ENCODE results near the gene L2HGDH. TPM values are rescaled to one million over a fixed set of nuclear protein-coding genes. Genes with fewer than 3 reads are reported as not detected.

L2HGDH gene
- total RNA-seq, 1 donor from 2014 or later: 13.1 TPM

GRCh38 chr14:50308363-50308915 lies 3.6 kb downstream of the L2HGDH start:
- H3K36me3 Mint-ChIP-seq (ENCODE audit: insufficient read depth): peaks cover 6% of the 10 kb centered on the region
- H3K4me1 Mint-ChIP-seq (ENCODE audit: low read depth): peaks cover 14% of the 10 kb centered on the region
- TF ChIP-seq CTCF (IDR thresholded peaks at IDR 0.05; ENCODE audit: unreplicated experiment): no peak
- H3K9me3 Mint-ChIP-seq (ENCODE audit: low read depth): peaks cover under 1% of the 10 kb centered on the region
- no peak overlapping the region for H3K27ac Mint-ChIP-seq
- no peak for DNase-seq (ENCODE audit: low spot score, unreplicated experiment)
- H3K27me3 Mint-ChIP-seq: no peaks in the 10 kb centered on the region
- H3K4me3 Mint-ChIP-seq (ENCODE audit: low read depth): no peak overlapping the region

GRCh38 chr14:50303744-50304471 lies 8.1 kb downstream of the L2HGDH start:
- Mint-ChIP-seq H3K27me3 (no peaks in the 10 kb centered on the region), H3K27ac (no peak overlapping the region), H3K4me1 (ENCODE audit: low read depth) (peaks cover 1% of the 10 kb centered on the region), H3K9me3 (ENCODE audit: low read depth) (no peaks in the 10 kb centered on the region), H3K36me3 (ENCODE audit: insufficient read depth) (peaks cover 15% of the 10 kb centered on the region), H3K4me3 (ENCODE audit: low read depth) (no peak overlapping the region)
- TF ChIP-seq CTCF (IDR thresholded peaks at IDR 0.05; ENCODE audit: unreplicated experiment): no peak
- DNase-seq (ENCODE audit: low spot score, unreplicated experiment): no peak

GRCh38 chr14:50301914-50302313 lies 10.1 kb downstream of the L2HGDH start:
- Mint-ChIP-seq H3K27me3 (no peaks in the 10 kb centered on the region), H3K4me1 (ENCODE audit: low read depth) (no peaks in the 10 kb centered on the region), H3K9me3 (ENCODE audit: low read depth) (peaks cover 3% of the 10 kb centered on the region), H3K36me3 (ENCODE audit: insufficient read depth) (peaks cover 22% of the 10 kb centered on the region), H3K4me3 (ENCODE audit: low read depth) (no peak overlapping the region), H3K27ac (no peak overlapping the region)
- TF ChIP-seq CTCF (IDR thresholded peaks at IDR 0.05; ENCODE audit: unreplicated experiment): no peak
- no peak for DNase-seq (ENCODE audit: low spot score, unreplicated experiment)

- peaks cover 19% of the 10 kb centered on the region for H3K36me3 Mint-ChIP-seq (ENCODE audit: insufficient read depth)
- no peaks in the 10 kb centered on the region for H3K27me3 Mint-ChIP-seq
- no peak overlapping the region for H3K27ac Mint-ChIP-seq
- peaks cover 3% of the 10 kb centered on the region for H3K9me3 Mint-ChIP-seq (ENCODE audit: low read depth)
- no peaks in the 10 kb centered on the region for H3K4me1 Mint-ChIP-seq (ENCODE audit: low read depth)
- no peak for DNase-seq (ENCODE audit: low spot score, unreplicated experiment)
- no peak overlapping the region for H3K4me3 Mint-ChIP-seq (ENCODE audit: low read depth)
- no peak for TF ChIP-seq CTCF (IDR thresholded peaks at IDR 0.05; ENCODE audit: unreplicated experiment)
Measured at GRCh38 chr14:50299585-50299984, 12.4 kb downstream of the L2HGDH start.

DNA sequence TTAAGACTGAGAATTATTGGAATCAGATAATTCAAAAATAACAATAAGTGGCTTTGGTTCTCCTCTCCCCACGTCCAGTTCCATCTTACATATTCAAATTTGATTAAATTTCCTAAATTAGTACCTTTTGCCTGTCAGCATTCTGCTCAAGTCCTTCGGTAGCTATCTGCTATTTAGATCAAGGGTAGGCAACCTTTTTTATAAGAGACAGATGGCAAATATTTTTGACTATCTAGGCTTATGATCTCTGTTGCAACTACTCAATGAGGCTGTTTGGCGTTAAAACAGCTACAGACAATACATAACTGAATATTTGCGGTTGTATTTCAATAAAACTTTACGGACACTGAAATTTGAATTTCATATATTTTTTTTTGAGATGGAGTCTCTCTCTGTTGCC lies 21.7 kb downstream of the L2HGDH start:
- no peaks in the 10 kb centered on the region for H3K27me3 Mint-ChIP-seq

More for the DNA sequence above, 21.7 kb downstream of the L2HGDH start:
- no peak overlapping the region for H3K27ac Mint-ChIP-seq
- no peak overlapping the region for H3K4me3 Mint-ChIP-seq (ENCODE audit: low read depth)
- no peak for DNase-seq (ENCODE audit: low spot score, unreplicated experiment)
- no peaks in the 10 kb centered on the region for H3K9me3 Mint-ChIP-seq (ENCODE audit: low read depth)
- H3K4me1 Mint-ChIP-seq (ENCODE audit: low read depth): no peaks in the 10 kb centered on the region
- peaks cover 18% of the 10 kb centered on the region for H3K36me3 Mint-ChIP-seq (ENCODE audit: insufficient read depth)
- no peak for TF ChIP-seq CTCF (IDR thresholded peaks at IDR 0.05; ENCODE audit: unreplicated experiment)

All from progenitor cell of endocrine pancreas (in vitro differentiated cells).